ENCODE results near the gene TMEM259. TPM values are rescaled to one million over a fixed set of nuclear protein-coding genes. Genes with fewer than 3 reads are reported as not detected.

Gene TMEM259
- total RNA-seq, 1 experiment from 2014 or later = 155 TPM

GRCh38 chr19:1000095-1000494 lies 20.8 kb downstream of the TMEM259 start, which contains the start of gene GRIN3B:
GRIN3B (plus strand) TSS chr19:1000419; CDS start chr19:1000438, 19 bp downstream.
- ChIA-PET CTCF (no interaction called here), POLR2A (ENCODE audit: unreplicated experiment) (no interaction called here)
- peak within 1 kb of the TSS; percentile 47 for H3K4me2 ChIP-seq
- peak within 1 kb of the TSS; percentile 31; the same call in 1 of the 2 replicates for H3K4me3 ChIP-seq
- peaks cover 29% of the 10 kb centered on the region; the same call in 1 of the 2 replicates for H3F3A ChIP-seq (ENCODE audit: insufficient read depth, low read depth)
- H3K4me1 ChIP-seq (replicated peaks; ENCODE audit: insufficient read depth) = peaks cover 17% of the 10 kb centered on the region
- TF ChIP-seq, protein P1, sequence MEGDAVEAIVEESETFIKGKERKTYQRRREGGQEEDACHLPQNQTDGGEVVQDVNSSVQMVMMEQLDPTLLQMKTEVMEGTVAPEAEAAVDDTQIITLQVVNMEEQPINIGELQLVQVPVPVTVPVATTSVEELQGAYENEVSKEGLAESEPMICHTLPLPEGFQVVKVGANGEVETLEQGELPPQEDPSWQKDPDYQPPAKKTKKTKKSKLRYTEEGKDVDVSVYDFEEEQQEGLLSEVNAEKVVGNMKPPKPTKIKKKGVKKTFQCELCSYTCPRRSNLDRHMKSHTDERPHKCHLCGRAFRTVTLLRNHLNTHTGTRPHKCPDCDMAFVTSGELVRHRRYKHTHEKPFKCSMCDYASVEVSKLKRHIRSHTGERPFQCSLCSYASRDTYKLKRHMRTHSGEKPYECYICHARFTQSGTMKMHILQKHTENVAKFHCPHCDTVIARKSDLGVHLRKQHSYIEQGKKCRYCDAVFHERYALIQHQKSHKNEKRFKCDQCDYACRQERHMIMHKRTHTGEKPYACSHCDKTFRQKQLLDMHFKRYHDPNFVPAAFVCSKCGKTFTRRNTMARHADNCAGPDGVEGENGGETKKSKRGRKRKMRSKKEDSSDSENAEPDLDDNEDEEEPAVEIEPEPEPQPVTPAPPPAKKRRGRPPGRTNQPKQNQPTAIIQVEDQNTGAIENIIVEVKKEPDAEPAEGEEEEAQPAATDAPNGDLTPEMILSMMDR (conservative IDR thresholded peaks at IDR 0.05) = peak; percentile 66
- TF ChIP-seq EZH2 (IDR thresholded peaks at IDR 0.05; ENCODE audit: low read depth) = no peak
- no TSS peak for BruUV-seq (replicated peaks)
- intact Hi-C loops (cut with micrococcal nuclease; ENCODE audit: unreplicated experiment) = no loop called here
- peaks cover 34% of the 10 kb centered on the region for H3K27me3 ChIP-seq (ENCODE audit: insufficient read depth, low read depth)
- no peaks in the 10 kb centered on the region for H3K9me3 ChIP-seq (ENCODE audit: insufficient read depth, low read depth)
- H3K27ac ChIP-seq = no peak within 1 kb of the TSS
- peak; percentile 42 to 59 for DNase-seq
- H3K9me2 ChIP-seq (ENCODE audit: insufficient read depth) = no peaks in the 10 kb centered on the region
- H2AFZ ChIP-seq = no peak within 1 kb of the TSS
- H3K79me2 ChIP-seq (ENCODE audit: low read depth) = no peaks in the 10 kb centered on the region
- H3K36me3 ChIP-seq (ENCODE audit: low read depth) = no peaks in the 10 kb centered on the region
- H4K20me1 ChIP-seq (ENCODE audit: insufficient read depth) = peaks cover 9% of the 10 kb centered on the region

DNA sequence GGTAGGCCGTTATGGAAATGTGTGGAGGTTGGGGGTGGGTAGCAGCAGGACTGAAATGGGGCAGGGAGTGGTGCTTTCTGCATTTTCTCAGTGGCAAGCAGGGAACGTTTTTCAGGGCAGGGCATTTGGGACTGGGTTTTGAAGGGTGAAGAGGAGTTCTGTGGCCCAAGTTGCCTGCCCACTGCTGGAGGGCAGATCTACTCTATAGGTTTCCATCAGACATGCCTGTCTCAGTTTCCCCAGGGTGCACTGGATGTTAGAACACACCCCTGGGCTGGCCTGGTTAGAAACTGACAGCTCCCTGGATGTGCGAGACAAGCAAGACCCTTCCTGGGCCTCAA lies 21.6 kb downstream of the TMEM259 start:
- peaks cover 25% of the 10 kb centered on the region for H3K4me1 ChIP-seq (replicated peaks; ENCODE audit: insufficient read depth)
- no peaks in the 10 kb centered on the region for H3K9me2 ChIP-seq (ENCODE audit: insufficient read depth)
- H3K4me3 ChIP-seq = no peak overlapping the region
- H2AFZ ChIP-seq = no peak overlapping the region
- no peaks in the 10 kb centered on the region for H3K9me3 ChIP-seq (ENCODE audit: insufficient read depth, low read depth)
- no peak for DNase-seq
- intact Hi-C loops (cut with micrococcal nuclease; ENCODE audit: unreplicated experiment) = no loop called here
- H3K79me2 ChIP-seq (ENCODE audit: low read depth) = no peaks in the 10 kb centered on the region
- H3K27me3 ChIP-seq (ENCODE audit: insufficient read depth, low read depth) = peaks cover 34% of the 10 kb centered on the region
- H3K27ac ChIP-seq = no peak overlapping the region
- peaks cover 37% of the 10 kb centered on the region; the same call in 1 of the 2 replicates for H3F3A ChIP-seq (ENCODE audit: insufficient read depth, low read depth)
- H4K20me1 ChIP-seq (ENCODE audit: insufficient read depth) = peaks cover 16% of the 10 kb centered on the region
- H3K36me3 ChIP-seq (ENCODE audit: low read depth) = no peaks in the 10 kb centered on the region
- ChIA-PET POLR2A (ENCODE audit: unreplicated experiment) (no interaction called here), CTCF (no interaction called here)
- TF ChIP-seq EZH2 (IDR thresholded peaks at IDR 0.05; ENCODE audit: low read depth) = no peak
- TF ChIP-seq, protein P1 (conservative IDR thresholded peaks at IDR 0.05) = no peak
- no peak overlapping the region for H3K4me2 ChIP-seq
- BruUV-seq (replicated peaks) = no TSS peak

DNA sequence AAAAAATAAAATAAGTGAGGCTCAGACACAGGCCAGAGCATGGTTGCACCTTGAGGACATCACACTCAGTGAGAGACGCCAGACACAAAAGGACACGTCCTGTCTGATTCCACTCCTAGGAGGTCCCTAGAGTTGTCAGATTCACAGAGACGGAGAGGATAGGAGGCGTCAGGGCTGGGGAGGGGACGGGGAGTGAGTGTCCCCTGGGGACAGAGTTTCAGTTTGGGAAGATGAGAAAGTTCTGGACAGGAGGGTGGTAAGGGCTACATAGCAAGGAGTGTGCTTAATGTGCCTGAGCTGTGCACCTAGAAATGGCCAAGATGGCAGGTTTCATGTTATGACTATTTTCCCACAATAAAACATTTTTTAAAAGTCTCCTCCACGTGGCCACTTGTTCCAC lies 22.9 kb downstream of the TMEM259 start:
- intact Hi-C loops (cut with micrococcal nuclease; ENCODE audit: unreplicated experiment) = no loop called here
- no peak overlapping the region for H3K4me2 ChIP-seq

More for the DNA sequence above, 22.9 kb downstream of the TMEM259 start:
- CTCF ChIA-PET = no interaction called here
- H3K27me3 ChIP-seq (ENCODE audit: insufficient read depth, low read depth) = peaks cover 34% of the 10 kb centered on the region
- no peak for DNase-seq
- no peak overlapping the region for H3K27ac ChIP-seq
- H3F3A ChIP-seq (ENCODE audit: insufficient read depth, low read depth) = peaks cover 43% of the 10 kb centered on the region; the same call in 1 of the 2 replicates
- no peak overlapping the region for H3K4me3 ChIP-seq
- H3K36me3 ChIP-seq (ENCODE audit: low read depth) = no peaks in the 10 kb centered on the region
- no peak overlapping the region for H2AFZ ChIP-seq
- H3K4me1 ChIP-seq (replicated peaks; ENCODE audit: insufficient read depth) = peaks cover 28% of the 10 kb centered on the region
- no peaks in the 10 kb centered on the region for H3K9me3 ChIP-seq (ENCODE audit: insufficient read depth, low read depth)
- TF ChIP-seq, protein P1 (conservative IDR thresholded peaks at IDR 0.05) = no peak
- no peak for TF ChIP-seq EZH2 (IDR thresholded peaks at IDR 0.05; ENCODE audit: low read depth)
- H3K9me2 ChIP-seq (ENCODE audit: insufficient read depth) = no peaks in the 10 kb centered on the region
- no TSS peak for BruUV-seq (replicated peaks)
- H3K79me2 ChIP-seq (ENCODE audit: low read depth) = no peaks in the 10 kb centered on the region
- H4K20me1 ChIP-seq (ENCODE audit: insufficient read depth) = peaks cover 26% of the 10 kb centered on the region
- POLR2A ChIA-PET (ENCODE audit: unreplicated experiment) = interaction anchor here (0.5 kb wide), 1 partner anchor 246 kb away, joined by 4 read pairs; no protein-coding TSS in a partner anchor
